ENCODE data around the gene OVAAL.

DNA sequence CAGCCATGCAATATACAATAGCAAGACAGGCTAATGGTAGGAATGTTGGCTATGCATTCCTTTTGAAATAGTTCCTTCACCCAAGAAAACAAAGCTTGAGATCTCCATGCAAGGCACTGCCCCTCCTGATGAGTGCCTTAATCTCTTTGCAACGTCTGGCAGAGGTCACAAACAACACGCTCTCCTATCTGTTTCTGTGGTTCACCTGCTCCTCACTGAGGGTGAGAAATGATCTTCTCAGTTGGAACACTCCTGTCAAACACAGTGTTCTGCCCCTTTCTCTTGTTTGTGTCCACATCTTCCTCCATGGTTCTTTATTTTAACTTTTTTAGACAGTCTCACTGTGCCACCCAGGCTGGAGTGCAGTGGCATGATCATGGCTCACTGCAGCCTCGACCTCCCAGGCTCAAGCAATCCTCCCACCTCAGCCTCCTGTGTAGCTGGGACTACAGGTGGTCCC is 51.8 kb downstream of the OVAAL start:
- TF ChIP-seq EZH2 (IDR thresholded peaks at IDR 0.05) (no peak), POLR2AphosphoS5 (IDR thresholded peaks at IDR 0.05; ENCODE audit: borderline replicate concordance, low read depth, low read length) (no peak), FOXP2 (optimal IDR thresholded peaks at IDR 0.05; ENCODE audit: control extremely low read depth, extremely low read length, insufficient read depth) (no peak)

All from SK-N-MC (cell line).